Renal cortex interstitium (tissue), 11 donors: ENCODE measurements around the gene ZNF615. TPM values are rescaled to one million over a fixed set of nuclear protein-coding genes. Genes with fewer than 3 reads are reported as not detected.

ENCODE experiments used
- DNase-seq, 11 donors: peaks; one replicate each; pipeline ENCODE4 v3.0.0-alpha.2; 2013; ENCODE audit warnings: low read depth in 9 of 11, low spot score in 4 of 11; ENCODE audit errors: extremely low read depth in 1 of 11
- polyA plus RNA-seq, 3 donors: library from polyadenylated mRNA; unstranded; fragments of 120-200 nt; gene quantifications; one replicate each; pipeline ENCODE4 v1.2.1, GENCODE V29; 2013; ENCODE audit not compliant: insufficient read length in 3 of 3

ZNF615 gene
- polyA plus RNA-seq, 3 donors, result 15.7 to 19.8 (median 19.1) TPM

DNA sequence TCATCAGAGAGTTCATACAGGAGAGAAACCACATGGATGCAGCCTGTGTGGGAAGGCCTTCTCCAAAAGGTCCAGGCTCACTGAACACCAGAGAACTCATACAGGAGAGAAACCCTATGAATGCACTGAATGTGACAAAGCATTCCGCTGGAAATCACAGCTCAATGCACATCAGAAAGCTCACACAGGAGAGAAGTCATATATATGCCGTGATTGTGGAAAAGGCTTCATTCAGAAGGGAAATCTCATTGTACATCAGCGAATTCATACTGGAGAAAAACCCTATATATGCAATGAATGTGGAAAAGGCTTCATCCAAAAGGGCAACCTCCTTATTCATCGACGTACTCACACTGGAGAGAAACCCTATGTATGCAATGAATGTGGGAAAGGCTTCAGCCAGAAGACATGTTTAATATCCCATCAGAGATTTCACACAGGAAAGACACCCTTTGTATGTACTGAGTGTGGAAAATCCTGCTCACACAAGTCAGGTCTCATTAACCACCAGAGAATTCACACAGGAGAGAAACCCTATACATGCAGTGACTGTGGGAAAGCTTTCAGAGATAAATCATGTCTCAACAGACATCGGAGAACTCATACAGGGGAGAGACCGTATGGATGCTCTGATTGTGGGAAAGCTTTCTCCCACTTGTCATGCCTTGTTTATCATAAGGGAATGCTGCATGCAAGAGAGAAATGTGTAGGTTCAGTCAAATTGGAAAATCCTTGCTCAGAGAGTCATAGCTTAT is 63.0 kb downstream of the ZNF615 start:
- DNase-seq, result no peak

Other genes with a start within 250 kb of the ZNF615 start
- under 1 TPM; 0.26 to 0.38 (median 0.33) TPM for gene FPR2, start 247.0 kb downstream of the ZNF615 start, polyA plus RNA-seq
- gene FPR3, start 213.1 kb downstream of the ZNF615 start, polyA plus RNA-seq, result under 1 TPM; 0.19 to 0.67 (median 0.34) TPM
- gene ZNF577, start 120.3 kb downstream of the ZNF615 start, polyA plus RNA-seq, result 10 to 100 TPM; 41.0 to 47.7 (median 44.2) TPM
- gene ZNF649, start 103.2 kb downstream of the ZNF615 start, polyA plus RNA-seq, result 10 to 100 TPM; 27.5 to 32.0 (median 29.3) TPM
- 10 to 100 TPM; 13.3 to 13.9 (median 13.7) TPM for gene ZNF613, start 80.7 kb downstream of the ZNF615 start, polyA plus RNA-seq
- gene ZNF350, start 21.4 kb downstream of the ZNF615 start, polyA plus RNA-seq, result 10 to 100 TPM; 16.9 to 22.1 (median 18.7) TPM
- gene ZNF614, start 20.2 kb upstream of the ZNF615 start, polyA plus RNA-seq, result 10 to 100 TPM; 15.5 to 18.9 (median 18.4) TPM
- gene ZNF432, start 40.6 kb upstream of the ZNF615 start, polyA plus RNA-seq, result 10 to 100 TPM; 22.6 to 25.1 (median 24.9) TPM
- gene ZNF841, start 87.6 kb upstream of the ZNF615 start, polyA plus RNA-seq, result 10 to 100 TPM; 15.9 to 28.2 (median 16.8) TPM
- gene ZNF616, start 131.7 kb upstream of the ZNF615 start, polyA plus RNA-seq, result 10 to 100 TPM; 18.3 to 23.3 (median 20.4) TPM
- gene ZNF836, start 163.4 kb upstream of the ZNF615 start, polyA plus RNA-seq, result 10 to 100 TPM; 14.0 to 26.3 (median 15.7) TPM
- 100 to 1,000 TPM; 449 to 497 (median 453) TPM for gene PPP2R1A, start 181.8 kb upstream of the ZNF615 start, polyA plus RNA-seq